Activated CD8-positive, alpha-beta T cell treated with anti-CD3 and anti-CD28 coated beads, Interleukin-2, amount 10 ng/mL, durations not matched to agents 7 days and 5 days (primary cell): ENCODE measurements around the gene SBF2. TPM values are rescaled to one million over a fixed set of nuclear protein-coding genes. Genes with fewer than 3 reads are reported as not detected.
A peak's percentile ranks its signal among the peaks of the same experiment; 100 is the strongest.

Experiments
- ATAC-seq: fragments of 150-1000 bp; cut with Tn5 transposase; one replicate; pipeline ENCODE4 v1.10.0; 2021; ENCODE audit warnings: moderate library complexity
- CTCF ChIA-PET: fragments of 350-600 bp; sonication (Branson Sonifier 250); formaldehyde crosslinking; loops from one replicate; lab custom pipeline; 2021; ENCODE audit warnings: antibody characterized with exemption; lab: Charles Lee
- POLR2A ChIA-PET: fragments of 350-600 bp; sonication (Branson Sonifier 250); formaldehyde crosslinking; loops from one replicate; lab custom pipeline; 2021; ENCODE audit warnings: antibody characterized with exemption; lab: Charles Lee
- DNase-seq: peaks from one replicate; pipeline ENCODE4 v3.0.0-alpha.2; 2020
- H3K27ac Mint-ChIP-seq: one replicate; pipeline ENCODE4 v1.8.0; 2021; ENCODE audit warnings: mild to moderate bottlenecking, mixed read lengths
- H3K27me3 Mint-ChIP-seq: one replicate; pipeline ENCODE4 v1.8.0; 2021; ENCODE audit warnings: low read depth, mixed read lengths
- H3K36me3 Mint-ChIP-seq: one replicate; pipeline ENCODE4 v1.8.0; 2021; ENCODE audit warnings: low read depth, mixed read lengths
- H3K4me1 Mint-ChIP-seq: one replicate; pipeline ENCODE4 v1.8.0; 2021; ENCODE audit warnings: low read depth, mixed read lengths
- H3K4me3 Mint-ChIP-seq: one replicate; pipeline ENCODE4 v1.8.0; 2021; ENCODE audit warnings: mild to moderate bottlenecking, mixed read lengths
- H3K9me3 Mint-ChIP-seq: one replicate; pipeline ENCODE4 v1.8.0; 2022; ENCODE audit warnings: mixed read lengths; ENCODE audit not compliant: insufficient read depth
- total RNA-seq, 2 experiments: library from RNA; stranded (reverse); gene quantifications; one replicate each; pipeline ENCODE4 v1.2.3, GENCODE V29; 2021

Gene SBF2
- total RNA-seq = 1 to 10 TPM; 5.1 to 5.9 TPM

DNA sequence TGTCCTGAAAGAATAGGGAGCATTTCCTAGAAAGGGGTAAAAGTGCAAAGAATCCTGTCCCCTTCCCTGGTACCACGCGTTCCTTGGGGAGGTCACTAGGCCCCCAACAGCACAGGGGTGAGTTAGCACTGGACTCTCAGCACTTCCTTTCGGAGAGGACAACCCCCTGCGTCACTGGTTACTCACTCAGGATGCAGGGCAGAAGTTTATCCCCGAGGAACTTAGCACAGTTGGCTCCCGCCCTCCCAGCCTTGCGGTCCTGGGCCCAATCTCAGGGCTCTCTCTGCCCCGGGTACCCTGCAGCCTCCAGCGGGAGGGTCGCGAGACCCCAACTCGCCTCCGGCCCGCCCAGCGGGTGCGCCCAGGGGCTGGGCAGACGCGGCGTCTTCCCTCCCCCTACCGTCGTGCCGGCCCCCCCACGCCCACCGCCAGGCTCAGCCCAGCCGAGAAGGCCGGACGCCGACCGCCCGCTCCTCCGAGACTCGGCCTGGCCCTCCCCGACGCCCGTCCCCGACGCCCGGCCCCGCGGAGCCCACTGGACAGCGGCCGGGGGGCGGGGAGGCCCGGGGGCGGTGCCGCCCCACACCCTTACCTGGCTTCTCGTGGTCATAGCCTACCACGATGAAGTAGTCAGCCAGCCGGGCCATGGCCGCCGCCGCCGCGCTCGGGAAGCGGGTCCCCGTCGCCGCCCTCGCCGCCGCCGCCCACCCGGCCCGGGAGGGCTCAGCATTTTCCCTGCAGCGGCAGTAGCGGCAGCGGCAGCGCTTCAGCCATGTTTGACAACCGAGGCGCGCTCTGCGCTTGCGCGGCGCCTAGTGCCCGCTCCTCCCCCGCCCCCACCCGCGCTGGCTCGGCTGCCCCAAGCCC is at the start of gene SBF2:
Gene SBF2, minus strand, starts transcription at position 797 of the 867 bp plus-strand sequence. Its CDS starts 150 bp downstream, at position 647.
- ChIA-PET CTCF (interaction anchor here (0.7 to 3.2 kb wide), 5 partner anchors 9 to 86 kb away, joined by 3 to 22 read pairs (median 4); no protein-coding TSS in a partner anchor), POLR2A (interaction anchor here (0.7 kb wide), 1 partner anchor 17 kb away, joined by 3 read pairs; no protein-coding TSS in a partner anchor)
- H3K36me3 Mint-ChIP-seq = no peaks in the 10 kb centered on the region
- H3K4me3 Mint-ChIP-seq = peak within 1 kb of the TSS; percentile 68
- peak; percentile 80 for DNase-seq
- H3K27ac Mint-ChIP-seq = no peak within 1 kb of the TSS
- no peaks in the 10 kb centered on the region for H3K9me3 Mint-ChIP-seq
- ATAC-seq = peak; percentile 74
- peaks cover 50% of the 10 kb centered on the region for H3K27me3 Mint-ChIP-seq
- H3K4me1 Mint-ChIP-seq = peaks cover 25% of the 10 kb centered on the region

DNA sequence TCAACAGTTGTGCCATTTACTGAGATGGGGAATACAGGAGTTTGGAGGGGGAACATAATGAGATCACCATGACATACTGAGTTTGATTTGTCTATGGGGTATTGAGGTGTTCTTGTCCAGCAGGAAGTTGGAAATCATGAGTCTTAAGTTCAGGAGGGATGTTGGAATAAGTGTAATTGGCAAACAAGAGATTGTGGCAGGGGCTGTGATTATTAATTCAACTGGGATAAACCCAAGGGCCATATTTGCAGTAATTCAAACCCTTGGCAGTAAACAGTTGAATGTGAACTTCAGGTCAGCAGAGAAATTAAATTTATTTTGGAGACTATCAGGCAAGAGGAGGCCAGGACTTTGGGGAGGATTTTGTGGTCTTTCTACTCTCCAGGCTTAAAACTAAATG is 44.3 kb upstream of the SBF2 start:
- Mint-ChIP-seq H3K4me1 (no peaks in the 10 kb centered on the region), H3K27me3 (peaks cover 25% of the 10 kb centered on the region), H3K9me3 (no peaks in the 10 kb centered on the region), H3K4me3 (no peak overlapping the region), H3K36me3 (no peaks in the 10 kb centered on the region), H3K27ac (no peak overlapping the region)
- DNase-seq = no peak
- ATAC-seq = no peak
- ChIA-PET POLR2A (no interaction called here), CTCF (interaction anchor here (1.2 kb wide), 1 partner anchor 15 kb away, joined by 4 read pairs; no protein-coding TSS in a partner anchor)

DNA sequence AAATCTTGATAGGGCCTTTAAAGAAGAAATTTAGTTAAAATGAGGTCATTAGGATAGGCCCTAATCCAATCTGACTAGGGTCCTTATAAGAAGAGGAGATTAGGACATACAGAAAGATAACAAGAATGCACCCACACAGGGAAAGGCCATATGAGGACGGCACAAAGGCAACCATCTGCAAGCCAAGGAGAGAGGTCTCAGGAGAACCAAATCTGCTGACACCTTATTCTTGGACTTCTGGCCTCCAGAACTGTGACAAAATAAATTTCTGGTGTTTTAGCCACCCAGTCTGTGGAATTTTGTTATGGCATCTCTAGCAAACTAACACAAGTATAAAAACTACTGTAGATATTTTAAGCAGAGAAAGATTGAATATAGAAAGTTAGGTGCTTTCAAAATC is 39.5 kb upstream of the SBF2 start:
- ChIA-PET CTCF (no interaction called here), POLR2A (no interaction called here)
- H3K27ac Mint-ChIP-seq = no peak overlapping the region
- no peaks in the 10 kb centered on the region for H3K9me3 Mint-ChIP-seq
- peaks cover 15% of the 10 kb centered on the region for H3K27me3 Mint-ChIP-seq
- no peak overlapping the region for H3K4me3 Mint-ChIP-seq
- ATAC-seq = no peak
- no peaks in the 10 kb centered on the region for H3K4me1 Mint-ChIP-seq
- H3K36me3 Mint-ChIP-seq = no peaks in the 10 kb centered on the region
- no peak for DNase-seq

DNA sequence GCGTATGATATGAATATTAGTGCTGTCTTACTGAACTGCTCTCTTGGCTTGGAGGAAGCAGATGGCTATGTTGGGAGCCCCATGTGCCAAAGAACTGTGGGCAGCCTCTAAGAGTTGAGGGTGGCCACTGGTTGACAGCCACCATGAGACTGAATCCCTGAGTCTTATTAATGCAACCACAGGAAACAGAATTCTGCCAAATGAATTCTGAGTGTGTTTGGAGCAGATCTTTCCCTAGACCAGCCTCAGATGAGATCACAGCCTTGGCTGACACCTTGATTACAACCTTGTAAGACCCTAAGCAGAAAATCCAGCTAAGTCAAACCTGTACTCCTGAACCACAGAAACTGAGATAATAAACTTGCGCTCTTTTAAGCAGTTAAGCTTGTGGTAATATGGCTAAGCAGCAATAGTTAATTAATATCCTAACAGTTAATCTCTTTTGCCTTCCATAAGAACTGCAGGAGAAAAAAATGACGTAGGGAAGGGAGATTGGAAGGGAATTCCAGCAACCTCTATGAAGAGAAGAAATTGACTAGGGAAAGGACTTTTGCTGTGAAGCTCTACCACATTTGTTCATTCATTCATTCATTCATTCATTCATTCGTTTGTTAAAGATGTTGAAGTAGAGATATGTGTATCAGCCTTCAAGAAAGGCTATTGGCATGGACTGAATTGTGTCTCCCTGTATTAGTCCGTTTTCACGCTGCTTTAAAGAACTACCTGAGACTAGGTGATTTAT is 37.7 kb upstream of the SBF2 start:
- H3K9me3 Mint-ChIP-seq = no peaks in the 10 kb centered on the region
- no peak overlapping the region for H3K27ac Mint-ChIP-seq

GRCh38 chr11:10329935-10330334 is 35.9 kb upstream of the SBF2 start:
- H3K4me1 Mint-ChIP-seq = no peaks in the 10 kb centered on the region
- H3K9me3 Mint-ChIP-seq = no peaks in the 10 kb centered on the region
- no peak for ATAC-seq
- DNase-seq = no peak
- no peak overlapping the region for H3K27ac Mint-ChIP-seq
- H3K4me3 Mint-ChIP-seq = no peak overlapping the region
- peaks cover 21% of the 10 kb centered on the region for H3K27me3 Mint-ChIP-seq
- ChIA-PET CTCF (no interaction called here), POLR2A (no interaction called here)
- H3K36me3 Mint-ChIP-seq = no peaks in the 10 kb centered on the region

More for the DNA sequence above, 37.7 kb upstream of the SBF2 start:
- Mint-ChIP-seq H3K4me3 (no peak overlapping the region), H3K27me3 (peaks cover 17% of the 10 kb centered on the region), H3K4me1 (no peaks in the 10 kb centered on the region), H3K36me3 (no peaks in the 10 kb centered on the region)
- DNase-seq (no peak), ATAC-seq (no peak)
- CTCF ChIA-PET = no interaction called here
- POLR2A ChIA-PET = no interaction called here

GRCh38 chr11:10329356-10329755 is 35.3 kb upstream of the SBF2 start:
- H3K27ac Mint-ChIP-seq = no peak overlapping the region
- H3K9me3 Mint-ChIP-seq = no peaks in the 10 kb centered on the region
- H3K4me1 Mint-ChIP-seq = no peaks in the 10 kb centered on the region
- ChIA-PET POLR2A (no interaction called here), CTCF (interaction anchor here (2.2 kb wide), 1 partner anchor 21 kb away, joined by 7 read pairs; no protein-coding TSS in a partner anchor)
- H3K36me3 Mint-ChIP-seq = no peaks in the 10 kb centered on the region
- ATAC-seq = no peak
- H3K4me3 Mint-ChIP-seq = no peak overlapping the region
- no peak for DNase-seq
- peaks cover 17% of the 10 kb centered on the region for H3K27me3 Mint-ChIP-seq

GRCh38 chr11:10328314-10329098 is 34.5 kb upstream of the SBF2 start:
- Mint-ChIP-seq H3K9me3 (no peaks in the 10 kb centered on the region), H3K4me3 (no peak overlapping the region), H3K4me1 (no peaks in the 10 kb centered on the region), H3K27me3 (peaks cover 15% of the 10 kb centered on the region), H3K36me3 (no peaks in the 10 kb centered on the region), H3K27ac (no peak overlapping the region)
- DNase-seq = no peak
- ATAC-seq = no peak
- POLR2A ChIA-PET = no interaction called here
- CTCF ChIA-PET = interaction anchor here (1.5 to 2.2 kb wide), 2 partner anchors 21 to 38 kb away, joined by 4 to 7 read pairs; no protein-coding TSS in a partner anchor

GRCh38 chr11:10327254-10327653 is 33.2 kb upstream of the SBF2 start:
- ATAC-seq = no peak
- no peaks in the 10 kb centered on the region for H3K36me3 Mint-ChIP-seq
- ChIA-PET POLR2A (interaction anchor here (0.5 kb wide), 1 partner anchor 40 kb away, joined by 3 read pairs; no protein-coding TSS in a partner anchor), CTCF (interaction anchor here (0.8 to 4.3 kb wide), 5 partner anchors 9 to 568 kb away, joined by 3 to 30 read pairs (median 7); no protein-coding TSS in a partner anchor)
- H3K9me3 Mint-ChIP-seq = no peaks in the 10 kb centered on the region
- no peak for DNase-seq
- H3K4me3 Mint-ChIP-seq = no peak overlapping the region
- H3K27me3 Mint-ChIP-seq = peaks cover 14% of the 10 kb centered on the region
- H3K27ac Mint-ChIP-seq = no peak overlapping the region
- H3K4me1 Mint-ChIP-seq = peaks cover 4% of the 10 kb centered on the region

- CTCF ChIA-PET = interaction anchor here (0.8 to 4.3 kb wide), 10 partner anchors 8 to 791 kb away, joined by 3 to 30 read pairs (median 3); no protein-coding TSS in a partner anchor
- ATAC-seq (no peak), DNase-seq (no peak)
- H3K4me1 Mint-ChIP-seq = peaks cover 4% of the 10 kb centered on the region
- no peaks in the 10 kb centered on the region for H3K9me3 Mint-ChIP-seq
- no peak overlapping the region for H3K27ac Mint-ChIP-seq
- H3K27me3 Mint-ChIP-seq = peaks cover 14% of the 10 kb centered on the region
- H3K4me3 Mint-ChIP-seq = no peak overlapping the region
- H3K36me3 Mint-ChIP-seq = no peaks in the 10 kb centered on the region
- POLR2A ChIA-PET = interaction anchor here (1.4 kb wide), 1 partner anchor 40 kb away, joined by 3 read pairs; no protein-coding TSS in a partner anchor
Measured at GRCh38 chr11:10326012-10326964, 32.3 kb upstream of the SBF2 start.

DNA sequence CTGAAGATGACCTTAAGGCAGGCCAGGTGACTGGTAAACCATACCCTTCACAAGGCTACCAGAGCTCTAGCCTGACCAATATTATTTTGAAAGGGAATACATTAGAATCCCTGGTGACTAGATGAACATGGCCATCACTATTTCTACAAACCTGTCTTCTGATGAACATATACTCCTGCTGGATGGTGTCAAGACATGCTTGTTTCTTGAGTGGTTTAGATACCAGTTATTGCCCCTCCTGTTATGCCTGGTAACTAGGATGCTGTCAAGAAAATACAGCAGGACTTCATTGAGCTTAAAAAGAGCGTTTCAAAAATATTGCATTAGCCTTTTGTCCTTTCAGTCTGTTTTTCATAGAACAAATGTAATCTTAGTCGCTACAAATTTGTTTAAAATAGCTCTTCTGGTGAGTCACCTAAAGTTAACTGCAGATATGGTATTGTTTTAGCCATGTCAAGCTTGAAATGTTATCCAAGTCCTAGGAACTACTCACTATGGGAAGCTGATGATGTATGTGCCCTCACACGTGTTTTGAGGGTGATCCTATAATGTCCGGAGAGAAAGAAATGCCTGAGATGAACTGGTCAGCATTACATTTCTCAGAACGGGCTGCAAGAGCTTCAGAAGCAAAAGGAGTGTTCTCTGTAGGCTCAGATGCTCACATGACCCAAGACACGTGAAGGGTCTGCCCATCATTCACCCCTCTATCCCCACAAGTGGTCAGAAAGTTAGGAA is 31.4 kb upstream of the SBF2 start:
- DNase-seq = no peak
- peaks cover 4% of the 10 kb centered on the region for H3K4me1 Mint-ChIP-seq
- peaks cover 14% of the 10 kb centered on the region for H3K27me3 Mint-ChIP-seq
- no peak overlapping the region for H3K27ac Mint-ChIP-seq
- H3K9me3 Mint-ChIP-seq = no peaks in the 10 kb centered on the region
- CTCF ChIA-PET = interaction anchor here (1.0 to 4.3 kb wide), 8 partner anchors 17 to 790 kb away, joined by 3 to 30 read pairs (median 4); no protein-coding TSS in a partner anchor
- H3K36me3 Mint-ChIP-seq = no peaks in the 10 kb centered on the region
- no peak for ATAC-seq
- no peak overlapping the region for H3K4me3 Mint-ChIP-seq
- POLR2A ChIA-PET = interaction anchor here (1.4 kb wide), 1 partner anchor 41 kb away, joined by 3 read pairs; no protein-coding TSS in a partner anchor
